ENCODE data around the gene NOM1.

Gene NOM1

GRCh38 chr7:157013602-157014549 is 64.4 kb downstream of the NOM1 start:
- no peak for ATAC-seq
- Mint-ChIP-seq H3K9me3 (no peaks in the 10 kb centered on the region), H3K27me3 (peaks cover 85% of the 10 kb centered on the region), H3K4me1 (peaks cover 36% of the 10 kb centered on the region), H3K36me3 (no peaks in the 10 kb centered on the region), H3K4me3 (no peak overlapping the region), H3K27ac (no peak overlapping the region)

- Mint-ChIP-seq H3K27ac (no peak overlapping the region), H3K9me3 (no peaks in the 10 kb centered on the region), H3K4me1 (peaks cover 32% of the 10 kb centered on the region), H3K36me3 (no peaks in the 10 kb centered on the region), H3K27me3 (peaks cover 82% of the 10 kb centered on the region), H3K4me3 (no peak overlapping the region)
- ATAC-seq = no peak
Measured at GRCh38 chr7:157014635-157015555, 65.4 kb downstream of the NOM1 start.

- Mint-ChIP-seq H3K4me1 (peaks cover 32% of the 10 kb centered on the region), H3K4me3 (no peak overlapping the region), H3K27ac (no peak overlapping the region), H3K27me3 (peaks cover 79% of the 10 kb centered on the region), H3K9me3 (no peaks in the 10 kb centered on the region), H3K36me3 (no peaks in the 10 kb centered on the region)
- no peak for ATAC-seq
Measured at GRCh38 chr7:157016024-157016351, 66.5 kb downstream of the NOM1 start.

DNA sequence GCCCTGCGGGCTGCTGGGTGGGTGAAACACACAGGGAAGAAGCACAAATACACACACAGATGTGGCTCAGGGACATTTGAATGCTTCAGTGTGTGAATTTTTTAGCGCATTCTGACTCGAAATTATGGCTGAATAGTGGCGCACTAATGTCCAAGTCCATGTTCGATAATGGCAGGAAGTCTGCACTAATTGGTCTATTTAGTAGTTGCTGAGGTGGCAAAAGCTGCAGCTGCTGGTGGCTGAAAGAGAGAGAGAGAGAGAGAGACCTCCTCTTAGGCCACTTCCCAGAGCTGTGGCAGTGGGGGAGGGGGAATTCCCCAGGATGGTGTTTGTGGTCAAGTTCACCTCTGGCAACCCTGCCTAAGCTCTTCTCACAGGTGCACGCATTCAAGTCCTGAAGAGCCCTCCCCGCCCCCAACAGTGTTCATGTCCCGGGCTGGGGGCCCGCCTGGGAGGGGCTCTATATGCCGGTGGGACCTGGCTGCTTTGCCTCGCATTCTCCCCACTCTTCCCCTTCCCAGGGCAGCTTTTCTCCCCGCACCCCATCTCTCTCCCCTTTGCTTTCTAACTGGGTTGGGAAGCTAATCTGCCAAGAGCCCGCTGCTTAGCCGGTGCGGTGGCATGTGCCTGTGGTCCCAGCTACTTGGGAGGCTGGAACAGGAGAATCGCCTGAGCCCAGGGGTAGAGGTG is 67.0 kb downstream of the NOM1 start:
- peak overlapping the region; percentile 35 for H3K4me3 Mint-ChIP-seq
- H3K36me3 Mint-ChIP-seq = no peaks in the 10 kb centered on the region
- no peak overlapping the region for H3K27ac Mint-ChIP-seq
- H3K9me3 Mint-ChIP-seq = no peaks in the 10 kb centered on the region
- peak; percentile 61 for ATAC-seq
- H3K27me3 Mint-ChIP-seq = peaks cover 74% of the 10 kb centered on the region
- peaks cover 28% of the 10 kb centered on the region for H3K4me1 Mint-ChIP-seq

GRCh38 chr7:157017149-157017548 is 67.6 kb downstream of the NOM1 start:
- H3K4me1 Mint-ChIP-seq = peaks cover 25% of the 10 kb centered on the region
- no peaks in the 10 kb centered on the region for H3K9me3 Mint-ChIP-seq
- ATAC-seq = no peak
- no peaks in the 10 kb centered on the region for H3K36me3 Mint-ChIP-seq
- no peak overlapping the region for H3K27ac Mint-ChIP-seq
- H3K27me3 Mint-ChIP-seq = peaks cover 73% of the 10 kb centered on the region
- no peak overlapping the region for H3K4me3 Mint-ChIP-seq

DNA sequence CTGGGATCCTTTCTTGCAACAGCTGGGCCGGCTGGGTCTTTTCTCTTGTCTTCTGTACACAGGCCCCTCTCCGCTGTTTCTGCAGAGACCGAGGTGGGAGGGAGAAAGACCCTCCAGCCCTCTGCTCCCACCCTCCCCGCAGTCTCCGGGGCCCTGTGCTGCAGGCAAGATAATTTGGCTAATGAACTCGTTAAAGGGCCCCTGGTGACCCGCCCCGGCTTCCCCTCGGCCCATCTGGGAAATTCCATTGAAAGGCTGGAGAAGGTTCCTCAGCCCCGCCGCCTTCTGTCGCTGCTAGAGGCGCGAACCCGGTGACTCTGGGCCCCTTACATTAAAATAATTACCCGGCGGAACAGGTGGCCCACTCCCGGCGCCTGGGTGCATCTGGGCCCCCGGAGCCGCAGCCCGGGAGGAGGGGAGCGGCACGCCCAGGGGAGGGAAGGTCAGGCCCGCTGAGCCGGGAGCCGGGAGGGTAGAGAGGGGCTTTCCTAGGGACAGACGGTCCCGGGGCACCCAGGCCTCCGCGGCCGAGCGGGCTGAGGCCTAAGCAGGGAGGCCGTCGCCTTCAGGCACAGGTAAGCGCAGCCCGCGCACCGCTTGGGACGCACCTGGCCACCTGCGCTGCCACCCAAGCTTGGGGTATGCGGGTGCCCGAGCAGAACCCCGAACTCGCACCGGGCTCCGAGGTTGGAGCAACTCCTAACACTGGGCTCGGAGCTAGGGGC is 68.3 kb downstream of the NOM1 start:
- no peak for ATAC-seq
- Mint-ChIP-seq H3K4me3 (no peak overlapping the region), H3K27ac (no peak overlapping the region), H3K36me3 (no peaks in the 10 kb centered on the region), H3K9me3 (no peaks in the 10 kb centered on the region), H3K27me3 (peaks cover 73% of the 10 kb centered on the region), H3K4me1 (peaks cover 31% of the 10 kb centered on the region)

DNA sequence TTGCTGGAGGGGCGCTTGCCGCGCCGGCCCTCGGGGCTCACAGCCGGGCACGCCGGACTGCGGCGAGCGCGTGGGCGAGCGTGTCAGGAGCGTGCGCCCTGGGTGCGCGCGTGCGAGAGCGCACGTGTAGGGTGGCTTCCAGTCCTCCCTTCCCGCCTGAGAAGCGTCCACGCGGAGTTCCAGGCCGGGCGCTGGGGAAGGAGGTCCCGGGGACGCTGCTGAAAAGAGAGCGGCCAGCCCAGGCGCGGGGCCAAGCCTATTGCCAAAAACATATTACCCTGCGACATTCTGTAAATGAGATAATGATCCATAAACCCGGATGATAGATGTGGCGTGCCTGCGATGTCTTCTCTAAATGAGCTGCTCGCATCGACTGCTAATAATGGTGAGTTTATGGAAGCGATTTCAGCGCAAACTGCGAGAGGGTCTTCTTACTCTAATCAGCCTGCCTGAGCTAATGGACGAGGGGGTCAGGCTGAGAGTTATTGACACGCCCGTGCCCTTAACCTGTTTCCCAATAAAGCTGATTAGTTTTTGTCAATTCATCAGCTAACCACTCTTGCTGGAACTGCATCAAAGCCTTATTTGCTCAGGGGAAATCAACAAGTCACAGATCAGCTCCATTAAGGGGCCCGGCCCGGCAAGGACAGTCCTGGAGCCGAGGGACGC is 69.0 kb downstream of the NOM1 start:
- no peak overlapping the region for H3K4me3 Mint-ChIP-seq
- no peaks in the 10 kb centered on the region for H3K36me3 Mint-ChIP-seq
- H3K27ac Mint-ChIP-seq = no peak overlapping the region
- no peak for ATAC-seq
- peaks cover 73% of the 10 kb centered on the region for H3K27me3 Mint-ChIP-seq
- peaks cover 32% of the 10 kb centered on the region for H3K4me1 Mint-ChIP-seq
- no peaks in the 10 kb centered on the region for H3K9me3 Mint-ChIP-seq

DNA sequence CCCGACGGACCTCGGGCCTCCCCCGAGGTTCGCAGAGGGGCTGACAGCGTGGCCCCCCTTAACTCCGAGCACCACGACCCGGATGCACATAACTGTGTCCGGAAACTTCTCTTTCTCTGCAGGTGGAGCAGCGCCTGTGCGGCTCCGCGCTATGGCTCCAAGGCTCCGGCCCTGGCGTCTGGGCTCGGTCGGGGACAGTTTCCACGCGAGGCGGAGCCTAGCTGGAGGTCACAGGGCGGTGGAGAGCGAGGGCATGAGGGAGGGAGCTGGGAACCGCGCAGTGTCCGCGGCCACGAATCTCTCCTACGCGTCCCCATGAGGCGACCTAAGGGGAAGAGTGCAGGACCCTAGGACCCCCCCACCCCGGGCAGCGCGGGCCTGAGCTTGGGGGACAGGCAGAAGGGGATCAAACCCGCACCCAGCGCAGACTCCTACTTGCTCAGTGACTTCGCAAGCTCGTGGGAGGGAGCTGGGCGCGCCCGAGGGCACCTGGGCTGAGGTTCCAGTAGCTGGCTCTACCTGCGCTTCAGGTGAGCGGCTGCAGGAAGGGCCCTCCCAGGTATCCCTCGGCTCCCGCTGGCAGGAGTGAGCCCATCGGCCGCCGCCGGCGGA is 69.6 kb downstream of the NOM1 start:
- no peaks in the 10 kb centered on the region for H3K36me3 Mint-ChIP-seq
- H3K27me3 Mint-ChIP-seq = peaks cover 73% of the 10 kb centered on the region
- H3K4me1 Mint-ChIP-seq = peaks cover 32% of the 10 kb centered on the region
- no peaks in the 10 kb centered on the region for H3K9me3 Mint-ChIP-seq
- peak overlapping the region; percentile 54 for H3K4me3 Mint-ChIP-seq
- no peak overlapping the region for H3K27ac Mint-ChIP-seq
- ATAC-seq = no peak

GRCh38 chr7:157019718-157020451 is 70.4 kb downstream of the NOM1 start:
- Mint-ChIP-seq H3K4me1 (peaks cover 32% of the 10 kb centered on the region), H3K36me3 (no peaks in the 10 kb centered on the region), H3K27me3 (peaks cover 73% of the 10 kb centered on the region), H3K9me3 (peaks cover 3% of the 10 kb centered on the region), H3K4me3 (no peak overlapping the region), H3K27ac (no peak overlapping the region)
- no peak for ATAC-seq

DNA sequence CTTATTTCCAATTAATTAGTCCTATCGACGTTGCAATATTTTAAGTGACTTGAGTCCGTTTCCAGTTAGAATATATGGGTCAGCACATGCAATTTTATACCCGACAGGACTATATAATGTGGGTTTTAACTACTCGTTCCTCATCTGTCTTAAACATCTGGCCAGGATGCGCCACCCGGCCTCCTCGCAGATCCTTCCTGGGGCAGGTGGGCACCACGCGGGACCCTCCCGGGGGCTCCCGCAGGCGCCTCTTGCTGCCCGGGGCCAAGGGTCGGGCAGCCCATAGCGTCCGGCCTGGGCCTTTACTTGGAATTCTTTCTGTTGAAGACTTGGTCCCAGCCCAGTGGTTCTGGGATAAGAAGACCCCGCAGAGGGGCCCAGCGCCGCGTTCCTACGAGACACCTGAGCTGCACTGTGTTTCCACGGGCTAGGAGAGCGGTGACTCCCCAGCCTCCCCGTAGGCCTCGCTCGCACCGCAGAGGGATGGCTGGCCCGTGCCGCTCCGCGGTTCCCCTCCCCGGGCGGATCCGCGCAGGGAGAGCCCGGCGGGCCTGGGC is 71.1 kb downstream of the NOM1 start:
- H3K4me1 Mint-ChIP-seq = peaks cover 32% of the 10 kb centered on the region
- H3K36me3 Mint-ChIP-seq = no peaks in the 10 kb centered on the region
- ATAC-seq = no peak
- H3K4me3 Mint-ChIP-seq = no peak overlapping the region
- H3K27ac Mint-ChIP-seq = no peak overlapping the region
- H3K27me3 Mint-ChIP-seq = peaks cover 73% of the 10 kb centered on the region
- peaks cover 3% of the 10 kb centered on the region for H3K9me3 Mint-ChIP-seq

GRCh38 chr7:157021071-157021870 is 71.8 kb downstream of the NOM1 start:
- no peaks in the 10 kb centered on the region for H3K36me3 Mint-ChIP-seq
- ATAC-seq = no peak
- H3K27me3 Mint-ChIP-seq = peaks cover 73% of the 10 kb centered on the region
- no peak overlapping the region for H3K27ac Mint-ChIP-seq
- peaks cover 3% of the 10 kb centered on the region for H3K9me3 Mint-ChIP-seq
- H3K4me1 Mint-ChIP-seq = peaks cover 28% of the 10 kb centered on the region
- no peak overlapping the region for H3K4me3 Mint-ChIP-seq

DNA sequence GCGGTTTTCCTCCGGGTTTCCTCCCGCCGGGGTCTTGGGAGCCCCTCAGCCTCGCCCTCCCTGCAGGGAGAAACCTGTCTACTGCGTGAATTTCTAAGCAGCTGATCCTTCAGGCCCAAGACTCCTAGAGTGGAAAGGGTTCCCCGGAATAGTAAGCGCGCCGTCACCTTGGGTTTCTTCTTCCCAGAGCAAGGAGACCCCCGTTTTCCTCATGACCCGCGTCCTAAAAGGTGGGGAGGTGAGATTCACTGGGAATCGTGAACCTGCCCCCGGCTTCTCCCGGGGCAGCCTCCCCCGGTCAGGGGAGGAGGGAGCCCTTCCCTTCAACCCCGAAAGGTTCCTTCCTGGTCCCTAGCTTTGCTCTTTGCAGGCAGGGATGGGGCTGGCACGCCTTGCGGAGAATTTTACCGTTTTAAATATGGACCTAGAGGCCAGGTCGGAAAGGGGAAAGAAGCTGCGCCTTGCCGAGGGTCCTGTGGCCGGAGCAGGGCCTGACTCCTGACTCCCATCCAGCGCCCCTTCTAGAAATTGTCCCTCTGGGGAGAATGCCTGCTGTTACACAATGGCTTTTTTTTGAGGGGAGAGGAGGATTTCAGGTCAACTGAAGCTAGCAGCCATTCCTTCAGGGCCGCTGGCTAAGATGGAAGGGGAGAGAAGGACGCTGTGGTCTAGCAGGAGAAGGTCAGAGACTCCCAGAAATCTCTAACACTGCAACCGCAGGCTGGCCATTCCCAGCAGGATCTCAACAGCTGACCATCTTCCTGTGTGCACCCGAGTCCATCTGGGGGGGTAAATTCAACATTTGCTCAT is 72.6 kb downstream of the NOM1 start:
- H3K4me3 Mint-ChIP-seq = no peak overlapping the region
- H3K4me1 Mint-ChIP-seq = peaks cover 20% of the 10 kb centered on the region

More for the DNA sequence above, 72.6 kb downstream of the NOM1 start:
- H3K9me3 Mint-ChIP-seq = peaks cover 3% of the 10 kb centered on the region
- H3K36me3 Mint-ChIP-seq = no peaks in the 10 kb centered on the region
- no peak for ATAC-seq
- H3K27me3 Mint-ChIP-seq = peaks cover 73% of the 10 kb centered on the region
- H3K27ac Mint-ChIP-seq = no peak overlapping the region

Data from stimulated activated memory B cell treated with anti-CD40 and anti-IgM and Interleukin-4, amounts not matched to agents 10 μg/mL and 1 μg/mL and 100 μg/mL, for 72 hours (primary cell).